ENCODE results near the gene KCNK2. TPM values are rescaled to one million over a fixed set of nuclear protein-coding genes. Genes with fewer than 3 reads are reported as not detected.

Gene KCNK2
- total and polyA plus RNA-seq, 2 experiments from 2014 or later, result 0.07 to 0.24 TPM

DNA sequence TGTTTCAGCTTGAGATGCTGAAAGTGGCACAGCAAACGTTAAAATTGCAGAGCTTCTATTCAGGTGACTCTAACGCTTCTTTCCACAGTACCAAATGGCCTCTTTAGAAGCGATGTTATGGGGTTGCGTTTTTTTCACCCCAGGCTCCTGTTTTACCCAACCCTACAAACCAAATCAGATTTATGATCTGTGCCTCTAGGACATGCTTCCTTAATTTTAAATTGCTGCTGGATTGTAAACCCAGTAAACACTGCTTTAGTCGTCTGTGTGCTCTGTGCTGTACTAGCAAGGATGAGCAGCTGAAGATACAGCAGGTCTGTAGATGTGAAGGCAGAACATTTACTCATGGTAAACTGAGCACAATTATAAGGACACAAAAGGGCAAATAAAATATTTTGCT is 13.0 kb downstream of the KCNK2 start:
- no peaks in the 10 kb centered on the region for H3K9me2 ChIP-seq (ENCODE audit: insufficient read depth)
- H3F3A ChIP-seq (replicated peaks; ENCODE audit: low read depth), result no peaks in the 10 kb centered on the region
- no peak for ATAC-seq
- Mint-ChIP-seq H3K4me3 (no peak overlapping the region), H3K9me3 (no peaks in the 10 kb centered on the region), H3K27ac (no peak overlapping the region), H3K27me3 (ENCODE audit: insufficient read depth, low read depth, poor library complexity) (no peaks in the 10 kb centered on the region), H3K36me3 (ENCODE audit: low read depth) (no peaks in the 10 kb centered on the region), H3K4me1 (no peaks in the 10 kb centered on the region)
- no peaks in the 10 kb centered on the region for H3K4me1 ChIP-seq (ENCODE audit: insufficient read depth)
- no peak overlapping the region for H3K4me2 ChIP-seq
- H3K27me3 ChIP-seq (ENCODE audit: insufficient read depth), result no peaks in the 10 kb centered on the region
- H3K27ac ChIP-seq (ENCODE audit: low read depth), result no peak overlapping the region
- no peaks in the 10 kb centered on the region for H3K36me3 ChIP-seq (ENCODE audit: insufficient read depth)
- H4K20me1 ChIP-seq (replicated peaks; ENCODE audit: insufficient read depth), result no peaks in the 10 kb centered on the region; the same call in none of the 2 replicates
- no peak overlapping the region for H3K4me3 ChIP-seq
- H2AFZ ChIP-seq, result no peak overlapping the region
- DNase-seq (ENCODE audit: low spot score), result no peak
- no peak for TF ChIP-seq ZNF114 (CRISPR knock-in tag; IDR thresholded peaks at IDR 0.05)
- TF ChIP-seq EZH2 (IDR thresholded peaks at IDR 0.05; ENCODE audit: low read depth, unreplicated experiment), result no peak
- no peak for TF ChIP-seq CREB1 (CRISPR knock-in tag; IDR thresholded peaks at IDR 0.05; ENCODE audit: low read depth)
- TF ChIP-seq, protein P1, sequence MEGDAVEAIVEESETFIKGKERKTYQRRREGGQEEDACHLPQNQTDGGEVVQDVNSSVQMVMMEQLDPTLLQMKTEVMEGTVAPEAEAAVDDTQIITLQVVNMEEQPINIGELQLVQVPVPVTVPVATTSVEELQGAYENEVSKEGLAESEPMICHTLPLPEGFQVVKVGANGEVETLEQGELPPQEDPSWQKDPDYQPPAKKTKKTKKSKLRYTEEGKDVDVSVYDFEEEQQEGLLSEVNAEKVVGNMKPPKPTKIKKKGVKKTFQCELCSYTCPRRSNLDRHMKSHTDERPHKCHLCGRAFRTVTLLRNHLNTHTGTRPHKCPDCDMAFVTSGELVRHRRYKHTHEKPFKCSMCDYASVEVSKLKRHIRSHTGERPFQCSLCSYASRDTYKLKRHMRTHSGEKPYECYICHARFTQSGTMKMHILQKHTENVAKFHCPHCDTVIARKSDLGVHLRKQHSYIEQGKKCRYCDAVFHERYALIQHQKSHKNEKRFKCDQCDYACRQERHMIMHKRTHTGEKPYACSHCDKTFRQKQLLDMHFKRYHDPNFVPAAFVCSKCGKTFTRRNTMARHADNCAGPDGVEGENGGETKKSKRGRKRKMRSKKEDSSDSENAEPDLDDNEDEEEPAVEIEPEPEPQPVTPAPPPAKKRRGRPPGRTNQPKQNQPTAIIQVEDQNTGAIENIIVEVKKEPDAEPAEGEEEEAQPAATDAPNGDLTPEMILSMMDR (conservative IDR thresholded peaks at IDR 0.05; ENCODE audit: low read depth in 2 of 2), result no peak
- no peak for TF ChIP-seq EZH2phosphoT487 (IDR thresholded peaks at IDR 0.05; ENCODE audit: unreplicated experiment)
- TF ChIP-seq STAT1 (IDR thresholded peaks at IDR 0.05; ENCODE audit: unreplicated experiment), result no peak
- TF ChIP-seq JUNB (IDR thresholded peaks at IDR 0.05; ENCODE audit: unreplicated experiment), result no peak
- TF ChIP-seq, protein P2, sequence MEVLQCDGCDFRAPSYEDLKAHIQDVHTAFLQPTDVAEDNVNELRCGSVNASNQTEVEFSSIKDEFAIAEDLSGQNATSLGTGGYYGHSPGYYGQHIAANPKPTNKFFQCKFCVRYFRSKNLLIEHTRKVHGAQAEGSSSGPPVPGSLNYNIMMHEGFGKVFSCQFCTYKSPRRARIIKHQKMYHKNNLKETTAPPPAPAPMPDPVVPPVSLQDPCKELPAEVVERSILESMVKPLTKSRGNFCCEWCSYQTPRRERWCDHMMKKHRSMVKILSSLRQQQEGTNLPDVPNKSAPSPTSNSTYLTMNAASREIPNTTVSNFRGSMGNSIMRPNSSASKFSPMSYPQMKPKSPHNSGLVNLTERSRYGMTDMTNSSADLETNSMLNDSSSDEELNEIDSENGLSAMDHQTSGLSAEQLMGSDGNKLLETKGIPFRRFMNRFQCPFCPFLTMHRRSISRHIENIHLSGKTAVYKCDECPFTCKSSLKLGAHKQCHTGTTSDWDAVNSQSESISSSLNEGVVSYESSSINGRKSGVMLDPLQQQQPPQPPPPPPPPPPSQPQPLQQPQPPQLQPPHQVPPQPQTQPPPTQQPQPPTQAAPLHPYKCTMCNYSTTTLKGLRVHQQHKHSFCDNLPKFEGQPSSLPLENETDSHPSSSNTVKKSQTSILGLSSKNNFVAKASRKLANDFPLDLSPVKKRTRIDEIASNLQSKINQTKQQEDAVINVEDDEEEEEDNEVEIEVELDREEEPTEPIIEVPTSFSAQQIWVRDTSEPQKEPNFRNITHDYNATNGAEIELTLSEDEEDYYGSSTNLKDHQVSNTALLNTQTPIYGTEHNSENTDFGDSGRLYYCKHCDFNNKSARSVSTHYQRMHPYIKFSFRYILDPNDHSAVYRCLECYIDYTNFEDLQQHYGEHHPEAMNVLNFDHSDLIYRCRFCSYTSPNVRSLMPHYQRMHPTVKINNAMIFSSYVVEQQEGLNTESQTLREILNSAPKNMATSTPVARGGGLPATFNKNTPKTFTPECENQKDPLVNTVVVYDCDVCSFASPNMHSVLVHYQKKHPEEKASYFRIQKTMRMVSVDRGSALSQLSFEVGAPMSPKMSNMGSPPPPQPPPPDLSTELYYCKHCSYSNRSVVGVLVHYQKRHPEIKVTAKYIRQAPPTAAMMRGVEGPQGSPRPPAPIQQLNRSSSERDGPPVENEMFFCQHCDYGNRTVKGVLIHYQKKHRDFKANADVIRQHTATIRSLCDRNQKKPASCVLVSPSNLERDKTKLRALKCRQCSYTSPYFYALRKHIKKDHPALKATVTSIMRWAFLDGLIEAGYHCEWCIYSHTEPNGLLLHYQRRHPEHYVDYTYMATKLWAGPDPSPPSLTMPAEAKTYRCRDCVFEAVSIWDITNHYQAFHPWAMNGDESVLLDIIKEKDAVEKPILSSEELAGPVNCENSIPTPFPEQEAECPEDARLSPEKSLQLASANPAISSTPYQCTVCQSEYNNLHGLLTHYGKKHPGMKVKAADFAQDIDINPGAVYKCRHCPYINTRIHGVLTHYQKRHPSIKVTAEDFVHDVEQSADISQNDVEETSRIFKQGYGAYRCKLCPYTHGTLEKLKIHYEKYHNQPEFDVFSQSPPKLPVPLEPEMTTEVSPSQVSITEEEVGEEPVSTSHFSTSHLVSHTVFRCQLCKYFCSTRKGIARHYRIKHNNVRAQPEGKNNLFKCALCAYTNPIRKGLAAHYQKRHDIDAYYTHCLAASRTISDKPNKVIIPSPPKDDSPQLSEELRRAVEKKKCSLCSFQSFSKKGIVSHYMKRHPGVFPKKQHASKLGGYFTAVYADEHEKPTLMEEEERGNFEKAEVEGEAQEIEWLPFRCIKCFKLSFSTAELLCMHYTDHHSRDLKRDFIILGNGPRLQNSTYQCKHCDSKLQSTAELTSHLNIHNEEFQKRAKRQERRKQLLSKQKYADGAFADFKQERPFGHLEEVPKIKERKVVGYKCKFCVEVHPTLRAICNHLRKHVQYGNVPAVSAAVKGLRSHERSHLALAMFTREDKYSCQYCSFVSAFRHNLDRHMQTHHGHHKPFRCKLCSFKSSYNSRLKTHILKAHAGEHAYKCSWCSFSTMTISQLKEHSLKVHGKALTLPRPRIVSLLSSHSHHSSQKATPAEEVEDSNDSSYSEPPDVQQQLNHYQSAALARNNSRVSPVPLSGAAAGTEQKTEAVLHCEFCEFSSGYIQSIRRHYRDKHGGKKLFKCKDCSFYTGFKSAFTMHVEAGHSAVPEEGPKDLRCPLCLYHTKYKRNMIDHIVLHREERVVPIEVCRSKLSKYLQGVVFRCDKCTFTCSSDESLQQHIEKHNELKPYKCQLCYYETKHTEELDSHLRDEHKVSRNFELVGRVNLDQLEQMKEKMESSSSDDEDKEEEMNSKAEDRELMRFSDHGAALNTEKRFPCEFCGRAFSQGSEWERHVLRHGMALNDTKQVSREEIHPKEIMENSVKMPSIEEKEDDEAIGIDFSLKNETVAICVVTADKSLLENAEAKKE (CRISPR knock-in tag; IDR thresholded peaks at IDR 0.05), result no peak
- TF ChIP-seq, protein P3, sequence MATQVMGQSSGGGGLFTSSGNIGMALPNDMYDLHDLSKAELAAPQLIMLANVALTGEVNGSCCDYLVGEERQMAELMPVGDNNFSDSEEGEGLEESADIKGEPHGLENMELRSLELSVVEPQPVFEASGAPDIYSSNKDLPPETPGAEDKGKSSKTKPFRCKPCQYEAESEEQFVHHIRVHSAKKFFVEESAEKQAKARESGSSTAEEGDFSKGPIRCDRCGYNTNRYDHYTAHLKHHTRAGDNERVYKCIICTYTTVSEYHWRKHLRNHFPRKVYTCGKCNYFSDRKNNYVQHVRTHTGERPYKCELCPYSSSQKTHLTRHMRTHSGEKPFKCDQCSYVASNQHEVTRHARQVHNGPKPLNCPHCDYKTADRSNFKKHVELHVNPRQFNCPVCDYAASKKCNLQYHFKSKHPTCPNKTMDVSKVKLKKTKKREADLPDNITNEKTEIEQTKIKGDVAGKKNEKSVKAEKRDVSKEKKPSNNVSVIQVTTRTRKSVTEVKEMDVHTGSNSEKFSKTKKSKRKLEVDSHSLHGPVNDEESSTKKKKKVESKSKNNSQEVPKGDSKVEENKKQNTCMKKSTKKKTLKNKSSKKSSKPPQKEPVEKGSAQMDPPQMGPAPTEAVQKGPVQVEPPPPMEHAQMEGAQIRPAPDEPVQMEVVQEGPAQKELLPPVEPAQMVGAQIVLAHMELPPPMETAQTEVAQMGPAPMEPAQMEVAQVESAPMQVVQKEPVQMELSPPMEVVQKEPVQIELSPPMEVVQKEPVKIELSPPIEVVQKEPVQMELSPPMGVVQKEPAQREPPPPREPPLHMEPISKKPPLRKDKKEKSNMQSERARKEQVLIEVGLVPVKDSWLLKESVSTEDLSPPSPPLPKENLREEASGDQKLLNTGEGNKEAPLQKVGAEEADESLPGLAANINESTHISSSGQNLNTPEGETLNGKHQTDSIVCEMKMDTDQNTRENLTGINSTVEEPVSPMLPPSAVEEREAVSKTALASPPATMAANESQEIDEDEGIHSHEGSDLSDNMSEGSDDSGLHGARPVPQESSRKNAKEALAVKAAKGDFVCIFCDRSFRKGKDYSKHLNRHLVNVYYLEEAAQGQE (IDR thresholded peaks at IDR 0.05; ENCODE audit: unreplicated experiment), result no peak
- TF ChIP-seq, protein P4, sequence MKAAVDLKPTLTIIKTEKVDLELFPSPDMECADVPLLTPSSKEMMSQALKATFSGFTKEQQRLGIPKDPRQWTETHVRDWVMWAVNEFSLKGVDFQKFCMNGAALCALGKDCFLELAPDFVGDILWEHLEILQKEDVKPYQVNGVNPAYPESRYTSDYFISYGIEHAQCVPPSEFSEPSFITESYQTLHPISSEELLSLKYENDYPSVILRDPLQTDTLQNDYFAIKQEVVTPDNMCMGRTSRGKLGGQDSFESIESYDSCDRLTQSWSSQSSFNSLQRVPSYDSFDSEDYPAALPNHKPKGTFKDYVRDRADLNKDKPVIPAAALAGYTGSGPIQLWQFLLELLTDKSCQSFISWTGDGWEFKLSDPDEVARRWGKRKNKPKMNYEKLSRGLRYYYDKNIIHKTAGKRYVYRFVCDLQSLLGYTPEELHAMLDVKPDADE (IDR thresholded peaks at IDR 0.05), result no peak
- no peak for TF ChIP-seq ZNF331 (CRISPR knock-in tag; IDR thresholded peaks at IDR 0.05; ENCODE audit: low read depth)
- TF ChIP-seq NANOG (IDR thresholded peaks at IDR 0.05; ENCODE audit: borderline replicate concordance), result no peak
- no peak for TF ChIP-seq POLR2AphosphoS5 (IDR thresholded peaks at IDR 0.05; ENCODE audit: low read depth)
- H3K79me2 ChIP-seq (replicated peaks; ENCODE audit: insufficient read depth), result no peaks in the 10 kb centered on the region

Measured in GM23338 (cell line).